H9 (cell line): ENCODE data around the gene ACADL. TPM values are rescaled to one million over a fixed set of nuclear protein-coding genes. Genes with fewer than 3 reads are reported as not detected.
A peak's percentile ranks its signal among the peaks of the same experiment; 100 is the strongest.
"Not testable (repeated sequence)": the region's sequence is repeated elsewhere in the genome, so short reads cannot be mapped to it uniquely, and the experiment has no call there.

Experiments
- DNase-seq: peaks from one replicate; pipeline ENCODE4 v3.0.0-alpha.2; 2017
- H2AFZ ChIP-seq: one replicate; pipeline ENCODE4 v1.6.1; 2013; ENCODE audit warnings: mild to moderate bottlenecking, low read length, control low read depth, moderate library complexity
- H2AK5ac ChIP-seq: 2 replicates; pipeline ENCODE4 v1.6.1; 2013; ENCODE audit warnings: low read length, control low read depth, mixed read lengths; ENCODE audit not compliant: insufficient read length
- H2BK120ac ChIP-seq: one replicate; pipeline ENCODE4 v1.6.1; 2013; ENCODE audit warnings: low read depth, mild to moderate bottlenecking, low read length, control low read depth, inconsistent platforms; ENCODE audit not compliant: poor library complexity, severe bottlenecking
- H2BK12ac ChIP-seq: 2 replicates; pipeline ENCODE4 v1.6.1; 2013; ENCODE audit warnings: low read length, control low read depth, mixed read lengths, low read depth; ENCODE audit not compliant: insufficient read length
- H2BK15ac ChIP-seq: 2 replicates; pipeline ENCODE4 v1.6.1; 2013; ENCODE audit warnings: low read depth, low read length, control low read depth
- H2BK20ac ChIP-seq: one replicate; pipeline ENCODE4 v1.6.1; 2013; ENCODE audit warnings: low read depth, mild to moderate bottlenecking, low read length, control low read depth, inconsistent platforms; ENCODE audit not compliant: poor library complexity, severe bottlenecking
- H2BK5ac ChIP-seq: 2 replicates; pipeline ENCODE4 v1.6.1; 2013; ENCODE audit warnings: low read length, control low read depth, mixed read lengths; ENCODE audit not compliant: insufficient read length
- H3K14ac ChIP-seq: 2 replicates; pipeline ENCODE4 v1.6.1; 2013; ENCODE audit warnings: low read length, control low read depth; ENCODE audit not compliant: insufficient read depth
- H3K18ac ChIP-seq: 2 replicates; pipeline ENCODE4 v1.6.1; 2013; ENCODE audit warnings: low read depth, mild to moderate bottlenecking, mixed read lengths, low read length, control low read depth; ENCODE audit not compliant: insufficient read length
- H3K23ac ChIP-seq: 2 replicates; pipeline ENCODE4 v1.6.1; 2013; ENCODE audit warnings: low read length, control low read depth, mixed read lengths, low read depth; ENCODE audit not compliant: insufficient read length
- H3K23me2 ChIP-seq: 2 replicates; pipeline ENCODE4 v1.6.1; 2013; ENCODE audit warnings: low read depth, mild to moderate bottlenecking, mixed read lengths, low read length, control low read depth; ENCODE audit not compliant: insufficient read length, poor library complexity, severe bottlenecking
- H3K27ac ChIP-seq: 2 replicates; pipeline ENCODE4 v1.5.1; 2013; ENCODE audit warnings: low read length, control low read depth, mixed read lengths, low read depth; ENCODE audit not compliant: insufficient read length
- H3K27me3 ChIP-seq: 2 replicates; pipeline ENCODE4 v1.6.1; 2013; ENCODE audit warnings: low read length, control low read depth, inconsistent platforms; ENCODE audit not compliant: insufficient read depth
- H3K4ac ChIP-seq: 2 replicates; pipeline ENCODE4 v1.6.1; 2013; ENCODE audit warnings: low read depth, mild to moderate bottlenecking, control low read depth, inconsistent platforms, low read length, moderate library complexity
- H3K4me1 ChIP-seq: 2 replicates; pipeline ENCODE4 v1.6.1; 2013; ENCODE audit warnings: low read length, control low read depth, inconsistent platforms; ENCODE audit not compliant: insufficient read depth
- H3K4me2 ChIP-seq: 2 replicates; pipeline ENCODE4 v1.6.1; 2013; ENCODE audit warnings: low read length, control low read depth, mixed read lengths; ENCODE audit not compliant: insufficient read length, insufficient read depth
- H3K56ac ChIP-seq: 2 replicates; pipeline ENCODE4 v1.6.1; 2013; ENCODE audit warnings: low read depth, mild to moderate bottlenecking, mixed read lengths, low read length, control low read depth; ENCODE audit not compliant: insufficient read length
- H3K79me1 ChIP-seq: 2 replicates; pipeline ENCODE4 v1.6.1; 2013; ENCODE audit warnings: low read depth, mild to moderate bottlenecking, moderate library complexity, low read length, control low read depth, inconsistent platforms; ENCODE audit not compliant: insufficient read depth, poor library complexity, severe bottlenecking
- H3K79me2 ChIP-seq: 2 replicates; pipeline ENCODE4 v1.6.1; 2013; ENCODE audit warnings: low read length, control low read depth, inconsistent platforms; ENCODE audit not compliant: insufficient read depth
- H3K9ac ChIP-seq: 2 replicates; pipeline ENCODE4 v1.6.1; 2013; ENCODE audit warnings: low read length, control low read depth, mixed read lengths; ENCODE audit not compliant: insufficient read length; ENCODE audit errors: extremely low read depth
- H3K9me3 ChIP-seq: one replicate; pipeline ENCODE4 v1.6.1; 2013; ENCODE audit warnings: low read depth, low read length, inconsistent platforms; ENCODE audit not compliant: control insufficient read depth
- H3T11ph ChIP-seq: one replicate; pipeline ENCODE4 v1.6.1; 2013; ENCODE audit warnings: mild to moderate bottlenecking, low read length, control low read depth, inconsistent platforms
- H4K20me1 ChIP-seq: one replicate; pipeline ENCODE4 v1.6.1; 2013; ENCODE audit not compliant: control insufficient read depth, insufficient read length, insufficient read depth
- H4K5ac ChIP-seq: 2 replicates; pipeline ENCODE4 v1.6.1; 2013; ENCODE audit warnings: low read depth, mild to moderate bottlenecking, mixed read lengths, low read length, control low read depth; ENCODE audit not compliant: insufficient read length
- H4K8ac ChIP-seq: replicated peaks from 2 replicates; pipeline ENCODE4 v1.6.1; 2013; ENCODE audit warnings: low read length, control low read depth, mixed read lengths, low read depth; ENCODE audit not compliant: insufficient read length
- H4K91ac ChIP-seq: 2 replicates; pipeline ENCODE4 v1.6.1; 2013; ENCODE audit warnings: low read depth, mild to moderate bottlenecking, moderate library complexity, mixed read lengths, low read length, control low read depth; ENCODE audit not compliant: insufficient read length
- H3K27ac Mint-ChIP-seq, 3 experiments: 2 replicates in 2 of 3; 3 replicates in 1 of 3; pipeline ENCODE4 v1.8.0; 2020 to 2021; ENCODE audit warnings: mixed read lengths in 3 of 3, mild to moderate bottlenecking in 1 of 3, moderate library complexity in 1 of 3
- H3K27me3 Mint-ChIP-seq: 2 replicates; pipeline ENCODE4 v1.8.0; 2021; ENCODE audit warnings: low read depth, mild to moderate bottlenecking, moderate library complexity, mixed read lengths
- H3K36me3 Mint-ChIP-seq, 3 experiments: 2 replicates in 2 of 3; 3 replicates in 1 of 3; pipeline ENCODE4 v1.8.0; 2020 to 2021; ENCODE audit warnings: low read depth in 3 of 3, mixed read lengths in 3 of 3; ENCODE audit not compliant: insufficient read depth in 1 of 3
- H3K4me1 Mint-ChIP-seq, 2 experiments: 2 replicates each; pipeline ENCODE4 v1.8.0; 2020; ENCODE audit warnings: mixed read lengths in 2 of 2
- H3K4me3 Mint-ChIP-seq, 2 experiments: 2 replicates in 1 of 2; 3 replicates in 1 of 2; pipeline ENCODE4 v1.8.0; 2020 to 2021; ENCODE audit warnings: mild to moderate bottlenecking in 2 of 2, mixed read lengths in 2 of 2, moderate library complexity in 1 of 2
- H3K9me3 Mint-ChIP-seq, 2 experiments: 2 replicates in 1 of 2; 3 replicates in 1 of 2; pipeline ENCODE4 v1.8.0; 2020; ENCODE audit warnings: mild to moderate bottlenecking in 2 of 2, mixed read lengths in 2 of 2, moderate library complexity in 1 of 2
- WGBS: extraction: QIAGEN DNeasy Blood & Tissue Kit; methylation state at CpG from one replicate; pipeline ENCODE4 v1.1.7; 2013; ENCODE audit warnings: missing lambda C conversion rate, low lambda C conversion rate, mixed read lengths; ENCODE audit not compliant: insufficient read length; ENCODE audit errors: extremely low coverage; 5-methylcytosine and 5-hydroxymethylcytosine counted together
- total RNA-seq: library from RNA; stranded (reverse); gene quantifications from 2 replicates; pipeline ENCODE4 v1.2.1, GENCODE V29; 2021
- TF ChIP-seq, protein P1 (sequence below): fragments of 200-600 bp; sonication (generic); conservative IDR thresholded peaks from 3 replicates; pipeline ENCODE4 v1.8.0; 2021; ENCODE audit warnings: antibody characterized with exemption, mild to moderate bottlenecking

ACADL gene
- total RNA-seq, 1 experiment from 2014 or later = 0.26 TPM

GRCh38 chr2:210181606-210182088 lies 43.6 kb downstream of the ACADL start:
- peak overlapping the region; percentile 53 for H3K18ac ChIP-seq
- H3K27ac Mint-ChIP-seq = peak overlapping the region; percentile 92 to 99 (median 96)
- H3K4me3 Mint-ChIP-seq = peak overlapping the region; percentile 39 to 54; a peak in 4 of 5 replicates
- not testable (repeated sequence) for H2AK5ac ChIP-seq, H3K79me2 ChIP-seq, H3K27me3 ChIP-seq, H3K4ac ChIP-seq, H3K4me2 ChIP-seq, H2BK15ac ChIP-seq, H3K23ac ChIP-seq, H4K91ac ChIP-seq, H3K27me3 Mint-ChIP-seq, H2BK120ac ChIP-seq, H2BK20ac ChIP-seq, H3K23me2 ChIP-seq, H2AFZ ChIP-seq, H2BK5ac ChIP-seq, H4K8ac ChIP-seq, H3K4me1 ChIP-seq, H3K27ac ChIP-seq, H3K9me3 ChIP-seq, H3K79me1 ChIP-seq, H3K56ac ChIP-seq, H4K20me1 ChIP-seq, H3K9ac ChIP-seq, H4K5ac ChIP-seq, H3T11ph ChIP-seq
- peaks cover 33 to 50% (median 42%) of the 10 kb centered on the region in 3 experiments for H3K36me3 Mint-ChIP-seq
- no CpG with 5 or more reads among the region's 12 CpGs for WGBS
- TF ChIP-seq, protein P1, sequence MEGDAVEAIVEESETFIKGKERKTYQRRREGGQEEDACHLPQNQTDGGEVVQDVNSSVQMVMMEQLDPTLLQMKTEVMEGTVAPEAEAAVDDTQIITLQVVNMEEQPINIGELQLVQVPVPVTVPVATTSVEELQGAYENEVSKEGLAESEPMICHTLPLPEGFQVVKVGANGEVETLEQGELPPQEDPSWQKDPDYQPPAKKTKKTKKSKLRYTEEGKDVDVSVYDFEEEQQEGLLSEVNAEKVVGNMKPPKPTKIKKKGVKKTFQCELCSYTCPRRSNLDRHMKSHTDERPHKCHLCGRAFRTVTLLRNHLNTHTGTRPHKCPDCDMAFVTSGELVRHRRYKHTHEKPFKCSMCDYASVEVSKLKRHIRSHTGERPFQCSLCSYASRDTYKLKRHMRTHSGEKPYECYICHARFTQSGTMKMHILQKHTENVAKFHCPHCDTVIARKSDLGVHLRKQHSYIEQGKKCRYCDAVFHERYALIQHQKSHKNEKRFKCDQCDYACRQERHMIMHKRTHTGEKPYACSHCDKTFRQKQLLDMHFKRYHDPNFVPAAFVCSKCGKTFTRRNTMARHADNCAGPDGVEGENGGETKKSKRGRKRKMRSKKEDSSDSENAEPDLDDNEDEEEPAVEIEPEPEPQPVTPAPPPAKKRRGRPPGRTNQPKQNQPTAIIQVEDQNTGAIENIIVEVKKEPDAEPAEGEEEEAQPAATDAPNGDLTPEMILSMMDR = peak; percentile 27; the same call in 2 of the 3 replicates
- peak overlapping the region; percentile 29 for H2BK12ac ChIP-seq
- peaks cover 44 to 52% of the 10 kb centered on the region in 2 experiments for H3K9me3 Mint-ChIP-seq
- peak; percentile 75 for DNase-seq
- H3K14ac ChIP-seq = peak overlapping the region; percentile 71
- H3K4me1 Mint-ChIP-seq = peaks cover 36 to 45% of the 10 kb centered on the region in 2 experiments

DNA sequence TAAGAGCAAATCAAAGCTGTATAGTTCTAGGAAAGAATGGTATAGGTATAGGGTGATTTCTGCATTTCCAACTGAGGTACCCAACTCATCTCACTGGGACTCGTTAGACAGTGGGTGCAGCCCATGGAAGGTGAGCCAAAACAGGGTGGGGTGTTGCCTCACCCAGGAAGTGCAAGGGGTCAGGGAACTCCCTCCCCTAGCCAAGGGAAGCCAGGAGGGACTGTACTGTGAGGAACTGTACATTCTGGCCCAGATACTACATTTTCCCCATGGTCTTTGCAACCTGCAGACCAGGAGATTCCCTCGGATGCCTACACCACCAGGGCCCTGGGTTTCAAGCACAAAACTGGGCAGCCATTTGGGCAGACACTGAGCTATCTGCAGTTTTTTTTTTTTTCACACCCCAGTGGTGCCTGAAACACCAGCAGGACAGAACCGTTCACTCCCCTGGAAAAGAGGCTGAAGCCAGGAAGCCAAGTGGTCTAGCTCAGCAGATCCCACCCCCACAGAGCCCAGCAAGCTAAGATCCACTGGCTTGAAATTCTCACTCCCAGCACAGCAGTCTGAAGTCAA lies 44.1 kb downstream of the ACADL start:
- H3K27me3 Mint-ChIP-seq, H3K9ac ChIP-seq, H2AFZ ChIP-seq, H3K23me2 ChIP-seq, H3K79me1 ChIP-seq, H2BK5ac ChIP-seq, H3K79me2 ChIP-seq, H4K8ac ChIP-seq, H3K56ac ChIP-seq, H3K4me2 ChIP-seq, H2AK5ac ChIP-seq, H4K91ac ChIP-seq, H3K4me1 ChIP-seq, H3K9me3 ChIP-seq, H3K4ac ChIP-seq, H2BK20ac ChIP-seq, H4K20me1 ChIP-seq, H3T11ph ChIP-seq, H4K5ac ChIP-seq, H2BK15ac ChIP-seq, H3K27ac ChIP-seq, H3K23ac ChIP-seq, DNase-seq, H2BK120ac ChIP-seq, H3K27me3 ChIP-seq: not testable (repeated sequence)
- H3K4me3 Mint-ChIP-seq = peak overlapping the region; percentile 39 to 54; a peak in 4 of 5 replicates
- Histone ChIP-seq H3K18ac (peak overlapping the region; percentile 79), H3K14ac (peak overlapping the region; percentile 84; the same call in 1 of the 2 replicates), H2BK12ac (peak overlapping the region; percentile 50)
- no CpG with 5 or more reads among the region's 3 CpGs for WGBS
- peak overlapping the region; percentile 92 to 99 (median 96) for H3K27ac Mint-ChIP-seq
- H3K36me3 Mint-ChIP-seq = peaks cover 27 to 45% (median 37%) of the 10 kb centered on the region in 3 experiments
- peaks cover 39 to 46% of the 10 kb centered on the region in 2 experiments for H3K9me3 Mint-ChIP-seq
- peaks cover 36 to 45% of the 10 kb centered on the region in 2 experiments for H3K4me1 Mint-ChIP-seq
